ENCODE data around the gene TMEM254. TPM values are rescaled to one million over a fixed set of nuclear protein-coding genes. Genes with fewer than 3 reads are reported as not detected.
"Not testable (repeated sequence)": the region's sequence is repeated elsewhere in the genome, so short reads cannot be mapped to it uniquely, and the experiment has no call there.

TMEM254 gene
- total and polyA plus RNA-seq, 2 donors from 2014 or later = 21.1 to 29.5 TPM

DNA sequence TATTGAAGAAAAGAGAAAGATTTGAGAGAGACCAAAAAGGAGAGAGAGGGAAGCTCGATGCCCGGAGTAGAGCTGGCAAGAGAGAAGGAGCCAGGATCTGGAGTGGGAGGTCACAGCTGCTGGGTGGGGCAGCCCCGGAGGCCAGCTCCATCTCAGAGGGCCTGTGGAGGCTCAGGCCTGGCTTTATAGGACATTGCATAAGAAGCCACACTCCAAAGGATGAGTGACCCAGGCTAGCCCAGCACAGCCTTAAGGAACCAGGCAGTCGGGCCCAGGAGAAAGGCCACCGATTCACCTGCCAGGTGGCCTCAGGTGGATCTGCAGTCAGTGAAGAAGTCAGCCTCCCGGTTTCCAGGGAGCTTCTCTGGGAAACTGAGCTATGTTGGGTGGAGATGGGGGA, 54.7 kb downstream of the TMEM254 start:
- Histone ChIP-seq H3K27ac (ENCODE audit: low read depth in 2 of 2, low read length in 2 of 2) (no peak overlapping the region), H3K36me3 (ENCODE audit: control insufficient read depth in 2 of 3, insufficient read depth in 3 of 3, low read length in 3 of 3) (no peaks in the 10 kb centered on the region), H3K4me1 (ENCODE audit: control insufficient read depth in 2 of 3, insufficient read depth in 2 of 3, low read depth in 1 of 3, low read length in 3 of 3) (peaks cover 0 to 4% (median 0%) of the 10 kb centered on the region in 3 donors), H3K9me3 (ENCODE audit: control insufficient read depth in 2 of 3, insufficient read depth in 1 of 3, low read length in 3 of 3) (no peaks in the 10 kb centered on the region), H3K9ac (ENCODE audit: low read length in 3 of 3) (peak overlapping the region in 1 of 3 donors; percentile 48), H3K4me3 (ENCODE audit: low read length in 3 of 3) (peak overlapping the region in 2 of 3 donors; percentile 48 to 54), H3K27me3 (ENCODE audit: control insufficient read depth, insufficient read depth, low read length) (no peaks in the 10 kb centered on the region)
- DNase-seq (no peak), FAIRE-seq (no peak)
- TF ChIP-seq, protein P1, sequence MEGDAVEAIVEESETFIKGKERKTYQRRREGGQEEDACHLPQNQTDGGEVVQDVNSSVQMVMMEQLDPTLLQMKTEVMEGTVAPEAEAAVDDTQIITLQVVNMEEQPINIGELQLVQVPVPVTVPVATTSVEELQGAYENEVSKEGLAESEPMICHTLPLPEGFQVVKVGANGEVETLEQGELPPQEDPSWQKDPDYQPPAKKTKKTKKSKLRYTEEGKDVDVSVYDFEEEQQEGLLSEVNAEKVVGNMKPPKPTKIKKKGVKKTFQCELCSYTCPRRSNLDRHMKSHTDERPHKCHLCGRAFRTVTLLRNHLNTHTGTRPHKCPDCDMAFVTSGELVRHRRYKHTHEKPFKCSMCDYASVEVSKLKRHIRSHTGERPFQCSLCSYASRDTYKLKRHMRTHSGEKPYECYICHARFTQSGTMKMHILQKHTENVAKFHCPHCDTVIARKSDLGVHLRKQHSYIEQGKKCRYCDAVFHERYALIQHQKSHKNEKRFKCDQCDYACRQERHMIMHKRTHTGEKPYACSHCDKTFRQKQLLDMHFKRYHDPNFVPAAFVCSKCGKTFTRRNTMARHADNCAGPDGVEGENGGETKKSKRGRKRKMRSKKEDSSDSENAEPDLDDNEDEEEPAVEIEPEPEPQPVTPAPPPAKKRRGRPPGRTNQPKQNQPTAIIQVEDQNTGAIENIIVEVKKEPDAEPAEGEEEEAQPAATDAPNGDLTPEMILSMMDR (IDR thresholded peaks at IDR 0.05; ENCODE audit: borderline replicate concordance, extremely low read depth, insufficient read depth) = no peak
- intact Hi-C loops (cut with DNase I) = no loop called here

DNA sequence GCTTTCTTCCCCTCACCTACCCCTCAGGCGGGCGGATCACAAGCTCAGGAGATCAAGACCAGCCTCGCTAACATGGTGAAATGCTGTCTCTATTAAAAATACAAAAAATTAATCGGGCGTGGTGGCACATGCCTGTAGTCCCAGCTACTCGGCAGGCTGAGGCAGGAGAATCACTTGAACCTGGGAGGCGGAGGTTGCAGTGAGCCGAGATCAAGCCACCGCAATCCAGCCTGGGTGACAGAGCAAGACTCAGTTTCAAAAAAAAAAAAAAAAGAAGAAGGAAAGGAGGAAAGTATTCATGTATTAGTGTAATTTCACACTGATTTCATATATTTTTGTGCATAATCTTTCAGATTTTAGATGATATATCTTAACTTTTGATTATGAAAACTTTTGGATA, 55.2 kb downstream of the TMEM254 start:
- FAIRE-seq; DNase-seq; H3K9me3 ChIP-seq (ENCODE audit: control insufficient read depth in 2 of 3, insufficient read depth in 1 of 3, low read length in 3 of 3); H3K27me3 ChIP-seq (ENCODE audit: control insufficient read depth, insufficient read depth, low read length); H3K4me1 ChIP-seq (ENCODE audit: control insufficient read depth in 2 of 3, insufficient read depth in 2 of 3, low read depth in 1 of 3, low read length in 3 of 3); H3K36me3 ChIP-seq (ENCODE audit: control insufficient read depth in 2 of 3, insufficient read depth in 3 of 3, low read length in 3 of 3); H3K9ac ChIP-seq (ENCODE audit: low read length in 3 of 3); H3K27ac ChIP-seq (ENCODE audit: low read depth in 2 of 2, low read length in 2 of 2); H3K4me3 ChIP-seq (ENCODE audit: low read length in 3 of 3); intact Hi-C loops (cut with DNase I): not testable (repeated sequence)

GRCh38 chr10:80136134-80136571, 57.7 kb downstream of the TMEM254 start:
- H3K27me3 ChIP-seq (ENCODE audit: control insufficient read depth, insufficient read depth, low read length) = no peaks in the 10 kb centered on the region
- intact Hi-C loops (cut with DNase I) = no loop called here
- H3K9ac ChIP-seq (ENCODE audit: low read length in 3 of 3) = no peak overlapping the region
- H3K4me1 ChIP-seq (ENCODE audit: control insufficient read depth in 2 of 3, insufficient read depth in 2 of 3, low read depth in 1 of 3, low read length in 3 of 3) = peaks cover 0 to 4% (median 0%) of the 10 kb centered on the region in 3 donors
- H3K9me3 ChIP-seq (ENCODE audit: control insufficient read depth in 2 of 3, insufficient read depth in 1 of 3, low read length in 3 of 3) = no peaks in the 10 kb centered on the region
- peak in 4 of 5 donors; percentile 51 to 89 (median 71) for DNase-seq
- FAIRE-seq = no peak
- no peaks in the 10 kb centered on the region for H3K36me3 ChIP-seq (ENCODE audit: control insufficient read depth in 2 of 3, insufficient read depth in 3 of 3, low read length in 3 of 3)
- no peak overlapping the region for H3K4me3 ChIP-seq (ENCODE audit: low read length in 3 of 3)
- H3K27ac ChIP-seq (ENCODE audit: low read depth in 2 of 2, low read length in 2 of 2) = no peak overlapping the region
- TF ChIP-seq, protein P1 (IDR thresholded peaks at IDR 0.05; ENCODE audit: borderline replicate concordance, extremely low read depth, insufficient read depth) = no peak

DNA sequence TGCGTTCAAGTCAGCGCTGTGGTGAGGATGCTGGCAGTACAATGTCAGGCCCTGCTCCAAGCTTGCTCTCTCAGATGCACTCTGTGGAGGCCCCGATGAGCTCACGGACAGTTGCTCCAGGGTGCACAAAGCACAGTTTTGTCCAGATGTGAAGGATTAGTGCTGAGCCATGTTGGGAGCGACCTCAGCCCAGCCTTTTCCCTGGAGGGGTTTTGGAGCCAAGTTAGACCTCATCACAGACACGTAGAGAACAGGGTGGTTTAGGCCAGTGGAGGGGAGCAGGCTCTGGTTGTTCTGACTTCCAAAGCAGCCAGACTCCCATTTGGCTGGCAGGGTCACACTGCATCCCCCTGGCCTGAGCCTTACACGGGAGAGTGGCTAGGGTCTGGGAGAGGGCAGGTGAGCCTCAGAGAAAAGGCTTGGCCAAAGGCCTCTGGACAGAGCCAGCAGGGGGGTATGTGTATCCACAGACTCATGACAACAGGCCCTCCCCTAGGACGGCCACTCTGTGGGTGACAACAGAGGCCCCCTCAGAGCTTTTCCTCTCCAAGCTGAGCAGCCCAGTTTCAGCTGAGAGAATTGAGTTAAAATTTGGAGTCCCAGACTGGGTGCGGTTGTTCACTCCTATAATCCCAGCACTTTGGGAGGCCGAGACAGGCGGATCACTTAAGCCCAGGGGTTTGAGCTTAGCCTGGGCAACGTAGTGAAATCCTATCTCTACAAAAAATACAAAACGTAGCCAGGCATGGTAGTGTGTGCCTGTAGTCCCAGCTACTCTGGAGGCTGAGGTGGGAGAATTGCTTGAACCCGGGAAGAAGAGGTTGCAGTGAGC, 58.8 kb downstream of the TMEM254 start:
- intact Hi-C loops (cut with DNase I) = no loop called here
- FAIRE-seq (no peak), DNase-seq (no peak)
- no peaks in the 10 kb centered on the region for H3K27me3 ChIP-seq (ENCODE audit: control insufficient read depth, insufficient read depth, low read length)
- no peaks in the 10 kb centered on the region for H3K36me3 ChIP-seq (ENCODE audit: control insufficient read depth in 2 of 3, insufficient read depth in 3 of 3, low read length in 3 of 3)
- H3K4me1 ChIP-seq (ENCODE audit: control insufficient read depth in 2 of 3, insufficient read depth in 2 of 3, low read depth in 1 of 3, low read length in 3 of 3) = peaks cover 0 to 4% (median 0%) of the 10 kb centered on the region in 3 donors
- no peak overlapping the region for H3K27ac ChIP-seq (ENCODE audit: low read depth in 2 of 2, low read length in 2 of 2)
- TF ChIP-seq, protein P1 (IDR thresholded peaks at IDR 0.05; ENCODE audit: borderline replicate concordance, extremely low read depth, insufficient read depth) = no peak
- no peaks in the 10 kb centered on the region for H3K9me3 ChIP-seq (ENCODE audit: control insufficient read depth in 2 of 3, insufficient read depth in 1 of 3, low read length in 3 of 3)
- no peak overlapping the region for H3K4me3 ChIP-seq (ENCODE audit: low read length in 3 of 3)
- H3K9ac ChIP-seq (ENCODE audit: low read length in 3 of 3) = no peak overlapping the region
